MM.1S (cell line): ENCODE results near the gene ERMN.

Experiments used
- EZH2phosphoT487 ChIP-seq: fragments of 300-600 bp; sonication (generic); IDR thresholded peaks from 2 replicates; pipeline ENCODE4 v1.6.1; 2018; ENCODE audit warnings: antibody characterized with exemption, low read length
- TF ChIP-seq, protein P1 (sequence below): fragments of 300-600 bp; sonication (generic); IDR thresholded peaks from 2 replicates; pipeline ENCODE4 v1.5.1; 2016; ENCODE audit warnings: antibody characterized with exemption, low read length, mixed read lengths

DNA sequence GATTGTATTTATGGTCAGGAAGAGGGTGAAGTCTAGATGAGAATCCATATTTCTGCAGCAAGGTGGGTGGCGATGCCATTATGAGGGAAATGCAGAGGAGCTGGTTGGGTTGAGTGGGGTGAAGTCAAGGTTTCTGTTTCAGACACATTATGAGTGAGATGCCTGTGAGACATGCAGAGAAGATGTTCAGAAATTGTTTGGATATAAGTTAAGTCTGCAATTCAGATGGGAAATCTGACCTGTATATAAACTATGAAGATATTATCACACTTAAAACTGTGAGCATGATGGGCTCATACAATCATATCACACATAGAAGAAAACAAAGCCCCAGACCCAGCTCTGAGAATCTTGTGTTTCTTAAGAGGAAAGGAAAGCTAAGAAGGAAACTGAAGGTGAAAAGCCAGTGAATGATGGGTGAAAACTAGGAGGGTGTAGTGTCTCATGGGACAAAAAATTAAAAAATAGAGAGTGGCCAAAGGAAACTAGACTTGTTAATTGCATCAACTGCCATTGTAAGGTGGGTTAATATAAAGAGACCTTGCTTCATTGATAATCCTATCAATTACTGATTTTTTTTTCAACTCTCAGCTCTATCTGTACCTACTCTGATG is 53.9 kb downstream of the ERMN start:
- no peak for TF ChIP-seq EZH2phosphoT487
- TF ChIP-seq, protein P1, sequence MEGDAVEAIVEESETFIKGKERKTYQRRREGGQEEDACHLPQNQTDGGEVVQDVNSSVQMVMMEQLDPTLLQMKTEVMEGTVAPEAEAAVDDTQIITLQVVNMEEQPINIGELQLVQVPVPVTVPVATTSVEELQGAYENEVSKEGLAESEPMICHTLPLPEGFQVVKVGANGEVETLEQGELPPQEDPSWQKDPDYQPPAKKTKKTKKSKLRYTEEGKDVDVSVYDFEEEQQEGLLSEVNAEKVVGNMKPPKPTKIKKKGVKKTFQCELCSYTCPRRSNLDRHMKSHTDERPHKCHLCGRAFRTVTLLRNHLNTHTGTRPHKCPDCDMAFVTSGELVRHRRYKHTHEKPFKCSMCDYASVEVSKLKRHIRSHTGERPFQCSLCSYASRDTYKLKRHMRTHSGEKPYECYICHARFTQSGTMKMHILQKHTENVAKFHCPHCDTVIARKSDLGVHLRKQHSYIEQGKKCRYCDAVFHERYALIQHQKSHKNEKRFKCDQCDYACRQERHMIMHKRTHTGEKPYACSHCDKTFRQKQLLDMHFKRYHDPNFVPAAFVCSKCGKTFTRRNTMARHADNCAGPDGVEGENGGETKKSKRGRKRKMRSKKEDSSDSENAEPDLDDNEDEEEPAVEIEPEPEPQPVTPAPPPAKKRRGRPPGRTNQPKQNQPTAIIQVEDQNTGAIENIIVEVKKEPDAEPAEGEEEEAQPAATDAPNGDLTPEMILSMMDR: no peak
